GM18909 (cell line): ENCODE data around the gene UVRAG.

ENCODE experiments used
- ATAC-seq: cut with Tn5 transposase; IDR thresholded peaks from one replicate; pipeline ENCODE4 v1.9.1; 2021; ENCODE audit warnings: mild to moderate bottlenecking; ENCODE audit not compliant: unreplicated experiment, poor library complexity

Gene UVRAG

GRCh38 chr11:76153571-76153923 lies 338.5 kb downstream of the UVRAG start:
- no peak for ATAC-seq

GRCh38 chr11:76155500-76156227 lies 340.7 kb downstream of the UVRAG start:
- ATAC-seq: no peak

GRCh38 chr11:76156971-76157427 lies 342.0 kb downstream of the UVRAG start:
- no peak for ATAC-seq

GRCh38 chr11:76157891-76158290 lies 342.9 kb downstream of the UVRAG start:
- no peak for ATAC-seq

- ATAC-seq: no peak
These were observed 343.6 kb downstream of the UVRAG start for GRCh38 chr11:76158394-76159302.

GRCh38 chr11:76159303-76159937 lies 344.4 kb downstream of the UVRAG start:
- no peak for ATAC-seq

GRCh38 chr11:76159983-76160661 lies 345.1 kb downstream of the UVRAG start:
- ATAC-seq: no peak

GRCh38 chr11:76160856-76161255 lies 345.8 kb downstream of the UVRAG start:
- no peak for ATAC-seq

GRCh38 chr11:76161261-76161961 lies 346.4 kb downstream of the UVRAG start:
- ATAC-seq: no peak

GRCh38 chr11:76162336-76163288 lies 347.6 kb downstream of the UVRAG start:
- ATAC-seq: no peak

- no peak for ATAC-seq
These were observed 348.4 kb downstream of the UVRAG start for GRCh38 chr11:76163289-76163880.

- ATAC-seq: no peak
These were observed 349.1 kb downstream of the UVRAG start for GRCh38 chr11:76164081-76164480.

- ATAC-seq: no peak
These were observed 350.1 kb downstream of the UVRAG start for GRCh38 chr11:76164861-76165751.

- ATAC-seq: peak; percentile 65
These were observed 351.3 kb downstream of the UVRAG start for GRCh38 chr11:76166314-76166713.

- no peak for ATAC-seq
These were observed 352.6 kb downstream of the UVRAG start for GRCh38 chr11:76167590-76167989.

- peak; percentile 54 for ATAC-seq
These were observed 354.5 kb downstream of the UVRAG start for GRCh38 chr11:76169473-76169896.

- ATAC-seq: no peak
These were observed 355.5 kb downstream of the UVRAG start for GRCh38 chr11:76170468-76170867.
